H1 (cell line): ENCODE measurements around the gene FCN2. TPM values are rescaled to one million over a fixed set of nuclear protein-coding genes. Genes with fewer than 3 reads are reported as not detected.

Experiments
- CTCF ChIA-PET: fragments of 300-600 bp; sonication (Branson Sonifier 250); formaldehyde crosslinking; loops from one replicate; lab custom pipeline; 2021; ENCODE audit not compliant: partially characterized antibody; lab: Charles Lee
- POLR2A ChIA-PET: fragments of 300-600 bp; sonication (Branson Sonifier 250); formaldehyde crosslinking; loops from one replicate; lab custom pipeline; 2021; ENCODE audit warnings: inconsistent platforms; ENCODE audit not compliant: partially characterized antibody; lab: Charles Lee
- DNase-seq, 2 experiments: peaks; one replicate each; pipeline versions ENCODE4 v3.0.0 to v3.0.0-alpha.2; 2010 to 2022; ENCODE audit warnings: low spot score in 2 of 2, low read depth in 1 of 2, mixed read lengths in 1 of 2
- FAIRE-seq: peaks from 2 replicates; lab custom pipeline; 2011; peaks lifted over from hg19 to GRCh38; lab: Jason Lieb, UNC
- H2AFZ ChIP-seq: 2 replicates; pipeline ENCODE4 v1.8.1; 2012; ENCODE audit warnings: low read length, inconsistent platforms
- H2AK5ac ChIP-seq: 2 replicates; pipeline ENCODE4 v1.6.1; 2013; ENCODE audit warnings: low read depth, low read length
- H2BK120ac ChIP-seq: replicated peaks from 2 replicates; pipeline ENCODE3; 2013; ENCODE audit warnings: low read depth, low read length, inconsistent platforms
- H2BK12ac ChIP-seq: 2 replicates; pipeline ENCODE4 v1.6.1; 2013; ENCODE audit warnings: low read depth, low read length
- H2BK15ac ChIP-seq: 2 replicates; pipeline ENCODE4 v1.6.1; 2013; ENCODE audit warnings: low read length
- H2BK20ac ChIP-seq: 2 replicates; pipeline ENCODE4 v1.6.1; 2013; ENCODE audit warnings: low read length
- H2BK5ac ChIP-seq: 2 replicates; pipeline ENCODE4 v1.6.1; 2013; ENCODE audit warnings: low read depth, low read length
- H3K14ac ChIP-seq: 2 replicates; pipeline ENCODE4 v1.6.1; 2013; ENCODE audit warnings: inconsistent platforms; ENCODE audit not compliant: insufficient read length
- H3K18ac ChIP-seq: 2 replicates; pipeline ENCODE4 v1.6.1; 2013; ENCODE audit warnings: low read length; ENCODE audit errors: extremely low read depth
- H3K23ac ChIP-seq: 2 replicates; pipeline ENCODE4 v1.6.1; 2013; ENCODE audit warnings: inconsistent platforms; ENCODE audit not compliant: insufficient read length
- H3K23me2 ChIP-seq: 2 replicates; pipeline ENCODE4 v1.6.1; 2013; ENCODE audit warnings: low read depth, low read length
- H3K27ac ChIP-seq: 2 replicates; pipeline ENCODE4 v1.6.1; 2011; ENCODE audit warnings: low read depth, low read length, inconsistent platforms
- H3K27me3 ChIP-seq, 4 experiments: replicated peaks in 1 of 4; 1 replicate in 1 of 4; 2 replicates in 3 of 4; pipeline versions ENCODE4 v1.6.1 to v1.8.1; 2011 to 2013; ENCODE audit warnings: low read length in 3 of 4, mild to moderate bottlenecking in 3 of 4, inconsistent platforms in 2 of 4, mixed read lengths in 2 of 4, moderate library complexity in 1 of 4; ENCODE audit not compliant: control insufficient read depth in 3 of 4, insufficient read depth in 3 of 4; ENCODE audit errors: extremely low read depth in 1 of 4
- H3K36me3 ChIP-seq, 4 experiments: 2 replicates each; pipeline versions ENCODE4 v1.6.1 to v1.8.1; 2011 to 2013; ENCODE audit warnings: mild to moderate bottlenecking in 4 of 4, low read length in 3 of 4, moderate library complexity in 2 of 4, control low read depth in 1 of 4, inconsistent platforms in 1 of 4; ENCODE audit not compliant: insufficient read depth in 4 of 4, control insufficient read depth in 2 of 4
- H3K4ac ChIP-seq: replicated peaks from 2 replicates; pipeline ENCODE3; 2013; ENCODE audit warnings: low read length, low read depth, mixed read lengths, inconsistent platforms; ENCODE audit not compliant: insufficient read length
- H3K4me1 ChIP-seq, 4 experiments: replicated peaks in 1 of 4; 1 replicate in 1 of 4; 2 replicates in 3 of 4; pipeline versions ENCODE4 v1.6.1 to v1.8.1; 2011 to 2013; ENCODE audit warnings: low read length in 3 of 4, inconsistent platforms in 2 of 4, mixed read lengths in 1 of 4; ENCODE audit not compliant: insufficient read depth in 4 of 4, control insufficient read depth in 3 of 4
- H3K4me2 ChIP-seq, 2 experiments: 2 replicates each; pipeline versions ENCODE4 v1.6.1 to v1.8.1; 2011 to 2013; ENCODE audit warnings: low read depth in 2 of 2, low read length in 2 of 2, control low read depth in 1 of 2, inconsistent platforms in 1 of 2, mild to moderate bottlenecking in 1 of 2; ENCODE audit not compliant: insufficient read depth in 1 of 2
- H3K4me3 ChIP-seq, 4 experiments: fragments of 200-600, 300-600 bp in 1 of 4; sonication (generic), shearing (Covaris generic), sonication (Bioruptor Twin) in 1 of 4; 2 replicates each; pipeline versions ENCODE4 v1.5.1 to v1.8.1; 2011 to 2016; ENCODE audit warnings: low read length in 4 of 4, low read depth in 3 of 4, control low read depth in 2 of 4, inconsistent platforms in 2 of 4, mild to moderate bottlenecking in 2 of 4, mixed read lengths in 1 of 4, moderate library complexity in 1 of 4; ENCODE audit not compliant: insufficient read depth in 2 of 4; ENCODE audit errors: extremely low read depth in 1 of 4
- H3K56ac ChIP-seq: replicated peaks from 2 replicates; pipeline ENCODE3; 2013; ENCODE audit warnings: low read depth, mild to moderate bottlenecking, mixed read lengths, low read length, inconsistent platforms; ENCODE audit not compliant: insufficient read length
- H3K79me1 ChIP-seq: 2 replicates; pipeline ENCODE4 v1.6.1; 2013; ENCODE audit warnings: low read depth, low read length, control low read depth
- H3K79me2 ChIP-seq, 2 experiments: 2 replicates each; pipeline versions ENCODE4 v1.6.1 to v1.8.1; 2012 to 2013; ENCODE audit warnings: low read length in 2 of 2, mild to moderate bottlenecking in 2 of 2, inconsistent platforms in 1 of 2; ENCODE audit not compliant: insufficient read depth in 2 of 2, control insufficient read depth in 1 of 2
- H3K9ac ChIP-seq, 4 experiments: replicated peaks in 1 of 4; 1 replicate in 1 of 4; 2 replicates in 3 of 4; pipeline versions ENCODE4 v1.6.1 to v1.8.1; 2011 to 2013; ENCODE audit warnings: low read depth in 3 of 4, low read length in 3 of 4, control low read depth in 2 of 4, mild to moderate bottlenecking in 2 of 4, moderate library complexity in 2 of 4, inconsistent platforms in 1 of 4; ENCODE audit errors: extremely low read depth in 1 of 4
- H3K9me3 ChIP-seq, 2 experiments: 2 replicates each; pipeline versions ENCODE4 v1.6.1 to v1.8.1; 2012 to 2013; ENCODE audit warnings: mild to moderate bottlenecking in 2 of 2, moderate library complexity in 2 of 2, control low read depth in 1 of 2, inconsistent platforms in 1 of 2, low read depth in 1 of 2, low read length in 1 of 2, mixed read lengths in 1 of 2; ENCODE audit not compliant: insufficient read depth in 2 of 2
- H4K20me1 ChIP-seq, 2 experiments: replicated peaks in 1 of 2; 2 replicates each; pipeline versions ENCODE3 to v1.8.1; 2011 to 2013; ENCODE audit warnings: inconsistent platforms in 2 of 2, low read length in 2 of 2, mild to moderate bottlenecking in 1 of 2; ENCODE audit not compliant: insufficient read depth in 2 of 2, control insufficient read depth in 1 of 2
- H4K5ac ChIP-seq: 2 replicates; pipeline ENCODE4 v1.6.1; 2013; ENCODE audit warnings: low read length, low read depth, mixed read lengths, inconsistent platforms; ENCODE audit not compliant: insufficient read length
- H4K8ac ChIP-seq: 2 replicates; pipeline ENCODE4 v1.8.0; 2013; ENCODE audit warnings: mild to moderate bottlenecking, moderate library complexity, low read length, inconsistent platforms; ENCODE audit not compliant: insufficient read depth; ENCODE audit errors: extremely low read depth
- H4K91ac ChIP-seq: replicated peaks from 2 replicates; pipeline ENCODE3; 2013; ENCODE audit warnings: low read length, mixed read lengths, inconsistent platforms; ENCODE audit not compliant: insufficient read length
- CBX5 ChIP-seq: fragments of 300-800, 300-1000 bp; sonication (generic); IDR thresholded peaks from 2 replicates; pipeline ENCODE4 v1.7.1; 2016; ENCODE audit warnings: antibody characterized with exemption, low read length, low read depth
- CEBPB ChIP-seq: IDR thresholded peaks from 2 replicates; pipeline ENCODE4 v1.6.1; 2012; ENCODE audit warnings: low read depth, low read length
- CTBP2 ChIP-seq: IDR thresholded peaks from 2 replicates; pipeline ENCODE4 v1.7.0; 2011; ENCODE audit warnings: borderline replicate concordance, mild to moderate bottlenecking, moderate library complexity, mixed read lengths, low read length; ENCODE audit not compliant: insufficient read depth, insufficient read length
- GABPA ChIP-seq: IDR thresholded peaks from 2 replicates; pipeline ENCODE4 v1.6.1; 2011; ENCODE audit warnings: mild to moderate bottlenecking, low read length, moderate library complexity, borderline replicate concordance; ENCODE audit not compliant: insufficient read depth
- HDAC2 ChIP-seq, 2 experiments: fragments of 300-600 bp in 1 of 2; sonication (generic) in 1 of 2; IDR thresholded peaks; 2 replicates each; pipeline ENCODE4 v1.6.1; 2011 to 2012; ENCODE audit warnings: low read depth in 2 of 2, low read length in 2 of 2, mild to moderate bottlenecking in 2 of 2, moderate library complexity in 2 of 2, borderline replicate concordance in 1 of 2, inconsistent platforms in 1 of 2
- JUN ChIP-seq: IDR thresholded peaks from 2 replicates; pipeline ENCODE4 v1.6.1; 2011; ENCODE audit warnings: low read depth, mild to moderate bottlenecking, improper control_type of control experiment, low read length
- RNF2 ChIP-seq: fragments of 200-900, 300-1000 bp; sonication (generic); IDR thresholded peaks from 2 replicates; pipeline ENCODE4 v1.7.1; 2016; ENCODE audit warnings: borderline replicate concordance, low read depth, mild to moderate bottlenecking, antibody characterized with exemption, low read length; ENCODE audit not compliant: poor library complexity, severe bottlenecking; ENCODE audit errors: missing control alignments
- SIX5 ChIP-seq: IDR thresholded peaks from 2 replicates; pipeline ENCODE4 v1.6.1; 2011; ENCODE audit warnings: mild to moderate bottlenecking, low read depth, low read length
- SP1 ChIP-seq: IDR thresholded peaks from 2 replicates; pipeline ENCODE4 v1.6.1; 2011; ENCODE audit warnings: low read depth, low read length
- TAF1 ChIP-seq: IDR thresholded peaks from 2 replicates; pipeline ENCODE4 v1.6.1; 2011; ENCODE audit warnings: mild to moderate bottlenecking, low read depth, low read length
- YY1 ChIP-seq: IDR thresholded peaks from 2 replicates; pipeline ENCODE4 v1.6.1; 2011; ENCODE audit warnings: low read depth, mild to moderate bottlenecking, low read length
- WGBS, 2 experiments: shearing (Covaris generic) in 1 of 2; methylation state at CpG; one replicate each; pipeline versions ENCODE4 v1.1.6 to v1.1.7; 2013 to 2015; ENCODE audit warnings: low lambda C conversion rate in 2 of 2, mixed read lengths in 2 of 2, inconsistent platforms in 1 of 2, low coverage in 1 of 2, missing lambda C conversion rate in 1 of 2; ENCODE audit not compliant: insufficient replicate concordance in 2 of 2, insufficient coverage in 1 of 2, insufficient read length in 1 of 2; ENCODE audit errors: extremely low coverage in 1 of 2, missing lambda C conversion rate in 1 of 2; 5-methylcytosine and 5-hydroxymethylcytosine counted together
- polyA plus RNA-seq, 7 experiments: library from polyadenylated mRNA; depleted of rRNA in 3 of 7; stranded (reverse) in 5 of 7; unstranded in 2 of 7; fragments of >200 nt in 5 of 7; fragments of 200-250 nt in 2 of 7; gene quantifications; 1 replicate in 5 of 7; 2 replicates in 1 of 7; 4 replicates in 1 of 7; pipeline versions ENCODE4 v1.2.1 to v1.2.3, GENCODE V29; 2011 to 2013; ENCODE audit warnings: missing spikeins in 2 of 7, mixed read lengths in 2 of 7
- total RNA-seq: library from RNA; stranded (reverse); fragmentation: NEBNext Ultra II Directional; extraction: Animal tissue kit (Norgen Biotek cat#: 25700); gene quantifications from 2 replicates; pipeline ENCODE4 v1.2.1, GENCODE V29; 2021
- TF ChIP-seq, protein P1 (sequence below): IDR thresholded peaks from 2 replicates; pipeline ENCODE4 v1.6.1; 2012; ENCODE audit warnings: inconsistent platforms

The FCN2 gene
- total and polyA plus RNA-seq, 2 of the 8 experiments (the other 6 are each of a cell fraction or from before 2014, with no cell fraction given), result not detected

DNA sequence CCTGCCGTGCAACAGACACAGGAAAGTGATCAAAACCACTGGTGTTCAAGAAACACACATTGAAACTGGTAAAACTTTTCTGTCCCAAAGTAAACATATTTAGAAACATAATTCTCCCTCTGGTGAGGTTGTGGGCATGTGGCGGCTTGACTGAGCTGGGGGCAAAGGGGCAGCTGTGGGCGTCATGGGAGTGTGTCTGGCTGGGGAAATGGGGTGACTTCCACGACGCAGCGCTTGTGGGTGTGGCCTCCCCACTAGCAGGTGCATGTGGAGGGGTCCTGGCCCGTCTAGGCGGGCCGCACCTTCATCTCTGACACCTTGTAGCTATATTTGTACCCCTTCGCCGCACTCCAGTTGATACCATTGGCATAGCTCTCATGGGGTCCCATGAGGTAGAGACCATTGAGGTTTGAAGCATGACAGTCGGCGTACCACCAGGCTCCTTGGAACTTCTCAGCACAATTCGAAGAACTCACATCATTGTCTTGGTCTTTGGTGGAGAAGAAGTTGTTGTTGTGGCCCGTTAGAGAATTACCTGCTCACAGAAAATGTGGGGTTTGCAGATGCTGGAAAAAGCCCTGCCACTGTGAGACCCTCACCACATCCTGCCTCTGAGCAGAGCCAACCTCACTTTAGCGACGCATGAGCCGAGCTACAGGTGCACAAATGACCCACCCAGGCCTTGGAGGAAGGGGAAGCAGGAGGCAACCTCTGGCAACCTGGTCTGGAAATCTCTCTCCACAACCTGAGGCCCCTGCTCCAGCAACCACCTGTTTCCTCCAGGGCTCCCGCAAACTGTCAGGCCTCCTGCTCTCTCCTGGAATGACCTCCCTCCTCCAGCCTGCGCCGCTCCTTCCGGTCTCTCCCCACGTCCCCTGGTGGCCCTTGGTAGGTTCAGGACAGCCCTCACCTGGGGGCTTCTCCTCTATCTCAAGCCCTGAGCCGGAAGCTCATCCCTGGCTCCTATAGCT lies 29.2 kb downstream of the FCN2 start:
- Histone ChIP-seq H3K4me2 (no peak overlapping the region), H3K18ac (no peak overlapping the region), H3K4me3 (no peak overlapping the region), H3K27ac (no peak overlapping the region), H3K27me3 (no peaks in the 10 kb centered on the region), H4K91ac (no peak overlapping the region), H3K9ac (no peak overlapping the region), H3K9me3 (no peaks in the 10 kb centered on the region), H2BK120ac (no peak overlapping the region), H3K23ac (no peak overlapping the region), H2BK20ac (no peak overlapping the region), H2AFZ (no peak overlapping the region), H3K79me2 (no peaks in the 10 kb centered on the region), H3K4ac (no peak overlapping the region), H4K5ac (no peak overlapping the region), H3K14ac (no peak overlapping the region), H3K56ac (no peak overlapping the region), H2BK12ac (no peak overlapping the region), H3K4me1 (no peaks in the 10 kb centered on the region; a peak in 1 of 7 replicates), H2BK5ac (no peak overlapping the region), H2BK15ac (no peak overlapping the region), H3K23me2 (no peaks in the 10 kb centered on the region), H3K79me1 (no peaks in the 10 kb centered on the region), H4K20me1 (no peaks in the 10 kb centered on the region), H2AK5ac (no peak overlapping the region), H4K8ac (peak overlapping the region; percentile 62), H3K36me3 (no peaks in the 10 kb centered on the region)
- ChIA-PET POLR2A (no interaction called here), CTCF (no interaction called here)
- DNase-seq (no peak), FAIRE-seq (no peak)
- 93% methylated on average over 24 of the region's 24 CpGs; no CpG with 5 or more reads in 1 of the 2 experiments for WGBS, 2 experiments
- TF ChIP-seq, protein P1, sequence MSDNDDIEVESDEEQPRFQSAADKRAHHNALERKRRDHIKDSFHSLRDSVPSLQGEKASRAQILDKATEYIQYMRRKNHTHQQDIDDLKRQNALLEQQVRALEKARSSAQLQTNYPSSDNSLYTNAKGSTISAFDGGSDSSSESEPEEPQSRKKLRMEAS, result no peak
- no peak for TF ChIP-seq CEBPB
- no peak for TF ChIP-seq CBX5
- no peak for TF ChIP-seq SP1
- TF ChIP-seq CTBP2, result no peak
- TF ChIP-seq TAF1, result no peak
- no peak for TF ChIP-seq YY1
- TF ChIP-seq SIX5, result no peak
- TF ChIP-seq HDAC2 (IDR thresholded peaks at IDR 0.05; ENCODE audit: borderline replicate concordance in 1 of 2, low read depth in 2 of 2, low read length in 2 of 2), result no peak
- no peak for TF ChIP-seq JUN
- no peak for TF ChIP-seq GABPA
- TF ChIP-seq RNF2, result no peak
